K562 (cell line): ENCODE measurements around the gene MBD3. TPM values are rescaled to one million over a fixed set of nuclear protein-coding genes. Genes with fewer than 3 reads are reported as not detected.

Experiments used
- ATF1 ChIP-seq, 2 experiments: fragments of 450-650 bp in 1 of 2; IDR thresholded peaks; 2 replicates each; pipeline ENCODE4 v1.6.1; 2016; ENCODE audit warnings: missing compliant biosample characterization in 1 of 2, missing genetic modification characterization in 1 of 2
- DPF2 ChIP-seq: fragments of 450-650 bp; IDR thresholded peaks from 2 replicates; pipeline ENCODE4 v1.6.1; 2016
- FUS ChIP-seq: fragments of 200-400 bp; formaldehyde crosslinking; optimal IDR thresholded peaks from 2 replicates; pipeline ENCODE3; 2017; ENCODE audit warnings: low read depth, low read length
- HCFC1 ChIP-seq: IDR thresholded peaks from 2 replicates; pipeline ENCODE4 v1.6.1; 2012; ENCODE audit warnings: low read depth, low read length, improper control_type of control experiment
- HMG20A ChIP-seq: fragments of 450-650 bp; formaldehyde crosslinking; conservative IDR thresholded peaks from 2 replicates; pipeline ENCODE4 v1.4.0; 2020; ENCODE audit warnings: mild to moderate bottlenecking, mixed read lengths
- HSF4 ChIP-seq: fragments of 250-450 bp; sonication (Bioruptor Pico); IDR thresholded peaks from 2 replicates; pipeline ENCODE4 v2.1.2; 2022; ENCODE audit warnings: mild to moderate bottlenecking, moderate library complexity, borderline replicate concordance
- MTA1 ChIP-seq: fragments of 450-650 bp; IDR thresholded peaks from 2 replicates; pipeline ENCODE4 v1.6.1; 2017; ENCODE audit warnings: borderline replicate concordance
- NFIC ChIP-seq: fragments of 450-650 bp; IDR thresholded peaks from 2 replicates; pipeline ENCODE4 v1.6.1; 2017; ENCODE audit warnings: mild to moderate bottlenecking, inconsistent platforms
- PKNOX1 ChIP-seq: fragments of 450-650 bp; IDR thresholded peaks from 2 replicates; pipeline ENCODE4 v1.6.1; 2016
- SAFB ChIP-seq: fragments of 200-400 bp; formaldehyde crosslinking; IDR thresholded peaks from 2 replicates; pipeline ENCODE4 v1.6.1; 2017; ENCODE audit warnings: low read depth, low read length, borderline replicate concordance
- SIN3A ChIP-seq, 2 experiments: fragments of 150-350 bp in 1 of 2; IDR thresholded peaks; 2 replicates each; pipeline ENCODE4 v1.6.1; 2011 to 2016; ENCODE audit warnings: borderline replicate concordance in 2 of 2, low read depth in 2 of 2, low read length in 2 of 2, mild to moderate bottlenecking in 2 of 2, moderate library complexity in 2 of 2; ENCODE audit not compliant: control insufficient read depth in 1 of 2
- STAT5A ChIP-seq: IDR thresholded peaks from 2 replicates; pipeline ENCODE4 v1.6.1; 2012; ENCODE audit warnings: low read length, inconsistent platforms, borderline replicate concordance
- XRCC3 ChIP-seq: fragments of 450-650 bp; IDR thresholded peaks from 2 replicates; pipeline ENCODE4 v1.6.1; 2017; ENCODE audit warnings: mild to moderate bottlenecking, moderate library complexity
- ZC3H4 ChIP-seq: sonication (generic); formaldehyde crosslinking; IDR thresholded peaks from 2 replicates; pipeline ENCODE4 v1.9.0; 2021; ENCODE audit warnings: missing genetic modification reagents, borderline replicate concordance
- ZNF124 ChIP-seq: sonication (generic); formaldehyde crosslinking; IDR thresholded peaks from 2 replicates; pipeline ENCODE4 v1.8.1; 2022; ENCODE audit warnings: missing genetic modification reagents
- ZNF263 ChIP-seq: sonication (generic); formaldehyde crosslinking; IDR thresholded peaks from 2 replicates; pipeline ENCODE4 v1.8.0; 2022; ENCODE audit warnings: mild to moderate bottlenecking, missing genetic modification reagents, borderline replicate concordance
- ZNF318 ChIP-seq, 2 experiments: fragments of 450-650 bp; IDR thresholded peaks; 2 replicates each; pipeline ENCODE4 v1.6.1; 2016; ENCODE audit warnings: mild to moderate bottlenecking in 2 of 2, borderline replicate concordance in 1 of 2, low read depth in 1 of 2, moderate library complexity in 1 of 2
- polyA plus RNA-seq, 8 experiments: library from polyadenylated mRNA; depleted of rRNA in 4 of 8; stranded (reverse) in 5 of 8; unstranded in 3 of 8; fragments of >200 nt; fragmentation: Nextera tagmentation in 2 of 8; fragmentation: Illumina TruSeq in 1 of 8; extraction: Ambion mirVana in 2 of 8; extraction: Trizol in 1 of 8; gene quantifications; 2 replicates each; pipeline versions ENCODE4 v1.2.1 to v1.2.3, GENCODE V29; 2011 to 2014; ENCODE audit warnings: inconsistent platforms in 1 of 8, missing spikeins in 1 of 8
- total RNA-seq, 7 experiments: library from RNA; depleted of rRNA in 6 of 7; stranded (reverse); fragments of >200 nt in 6 of 7; fragmentation: Illumina TruSeq in 2 of 7; extraction: Trizol in 2 of 7; gene quantifications; 2 replicates each; pipeline versions ENCODE4 v1.2.1 to v1.2.3, GENCODE V29; 2011 to 2021; ENCODE audit warnings: low replicate concordance in 1 of 7

The MBD3 gene
- total and polyA plus RNA-seq, 9 of the 15 experiments (the other 6 are each of a cell fraction or from before 2014, with no cell fraction given): 0.24 to 137 (median 30.9) TPM

GRCh38 chr19:1567116-1567847 lies 25.4 kb downstream of the MBD3 start (continued):
- TF ChIP-seq ZNF318 (IDR thresholded peaks at IDR 0.05; ENCODE audit: borderline replicate concordance in 1 of 2, low read depth in 1 of 2): no peak
- TF ChIP-seq DPF2: no peak
- no peak for TF ChIP-seq ZNF124
- no peak for TF ChIP-seq HSF4 (CRISPR knock-in tag)
- TF ChIP-seq ZC3H4 (CRISPR knock-in tag): no peak
- TF ChIP-seq MTA1: no peak
- TF ChIP-seq HCFC1: no peak
- peak in 1 of 2 experiments; percentile 24; a peak in 1 of 4 replicates for TF ChIP-seq SIN3A (IDR thresholded peaks at IDR 0.05; ENCODE audit: borderline replicate concordance in 2 of 2, control insufficient read depth in 1 of 2, low read depth in 2 of 2, low read length in 2 of 2)
- 0 out of 2 replicates have a peak, but pooled peaks have one; percentile 12 for TF ChIP-seq NFIC
- TF ChIP-seq XRCC3: no peak
- TF ChIP-seq HMG20A (CRISPR knock-in tag): no peak
- no peak for TF ChIP-seq ATF1 (CRISPR knock-in tag; IDR thresholded peaks at IDR 0.05)
- no peak for TF ChIP-seq ATF1 (tag; IDR thresholded peaks at IDR 0.05)
- TF ChIP-seq STAT5A: no peak
- TF ChIP-seq PKNOX1: no peak
- no peak for TF ChIP-seq FUS
- TF ChIP-seq ZNF263: no peak
- peak; percentile 86 for TF ChIP-seq SAFB
